HG03342 (cell line): ENCODE data around the gene MINDY4.

Experiments used
- ATAC-seq: cut with Tn5 transposase; IDR thresholded peaks from one replicate; pipeline ENCODE4 v1.9.1; 2021; ENCODE audit warnings: mild to moderate bottlenecking, moderate library complexity; ENCODE audit not compliant: unreplicated experiment

The MINDY4 gene

GRCh38 chr7:30912986-30913811 is 142.0 kb downstream of the MINDY4 start:
- ATAC-seq, result no peak

GRCh38 chr7:30913821-30914515 is 142.8 kb downstream of the MINDY4 start:
- ATAC-seq, result no peak

- ATAC-seq, result no peak
These were observed 143.4 kb downstream of the MINDY4 start for GRCh38 chr7:30914596-30914995.

GRCh38 chr7:30915005-30915601 is 143.9 kb downstream of the MINDY4 start:
- no peak for ATAC-seq

- no peak for ATAC-seq
These were observed 144.5 kb downstream of the MINDY4 start for GRCh38 chr7:30915751-30916150.

- no peak for ATAC-seq
These were observed 145.0 kb downstream of the MINDY4 start for GRCh38 chr7:30916255-30916654.

GRCh38 chr7:30916767-30917166 is 145.6 kb downstream of the MINDY4 start:
- no peak for ATAC-seq

GRCh38 chr7:30917216-30917893 is 146.1 kb downstream of the MINDY4 start:
- ATAC-seq, result no peak

- no peak for ATAC-seq
These were observed 147.5 kb downstream of the MINDY4 start for GRCh38 chr7:30918676-30919075.

- no peak for ATAC-seq
These were observed 148.9 kb downstream of the MINDY4 start for GRCh38 chr7:30920021-30920583.

GRCh38 chr7:30920584-30921539 is 149.6 kb downstream of the MINDY4 start:
- no peak for ATAC-seq

GRCh38 chr7:30921540-30922401 is 150.6 kb downstream of the MINDY4 start:
- no peak for ATAC-seq

- ATAC-seq, result no peak
These were observed 151.4 kb downstream of the MINDY4 start for GRCh38 chr7:30922596-30922995.

GRCh38 chr7:30923009-30923773 is 152.0 kb downstream of the MINDY4 start:
- no peak for ATAC-seq

- no peak for ATAC-seq
These were observed 152.7 kb downstream of the MINDY4 start for GRCh38 chr7:30923774-30924413.

GRCh38 chr7:30924624-30925023 is 153.4 kb downstream of the MINDY4 start:
- ATAC-seq, result no peak

- no peak for ATAC-seq
These were observed 153.9 kb downstream of the MINDY4 start for GRCh38 chr7:30925117-30925516.

GRCh38 chr7:30925913-30926312 is 154.7 kb downstream of the MINDY4 start:
- ATAC-seq, result no peak
